LNCaP clone FGC (cell line): ENCODE results near the gene PES1.

Experiments
- DNase-seq: peaks from one replicate; pipeline ENCODE4 v3.0.0-alpha.2; 2011; ENCODE audit warnings: low read depth
- H3K4me3 ChIP-seq: 2 replicates; pipeline ENCODE4 v1.5.1; 2011; ENCODE audit warnings: mild to moderate bottlenecking, low read depth, low read length, control low read depth
- TF ChIP-seq, protein P1 (sequence below): IDR thresholded peaks from 2 replicates; pipeline ENCODE4 v1.5.1; 2012; ENCODE audit warnings: mild to moderate bottlenecking; ENCODE audit not compliant: control insufficient read depth, insufficient read depth; ENCODE audit errors: extremely low read depth

The PES1 gene

DNA sequence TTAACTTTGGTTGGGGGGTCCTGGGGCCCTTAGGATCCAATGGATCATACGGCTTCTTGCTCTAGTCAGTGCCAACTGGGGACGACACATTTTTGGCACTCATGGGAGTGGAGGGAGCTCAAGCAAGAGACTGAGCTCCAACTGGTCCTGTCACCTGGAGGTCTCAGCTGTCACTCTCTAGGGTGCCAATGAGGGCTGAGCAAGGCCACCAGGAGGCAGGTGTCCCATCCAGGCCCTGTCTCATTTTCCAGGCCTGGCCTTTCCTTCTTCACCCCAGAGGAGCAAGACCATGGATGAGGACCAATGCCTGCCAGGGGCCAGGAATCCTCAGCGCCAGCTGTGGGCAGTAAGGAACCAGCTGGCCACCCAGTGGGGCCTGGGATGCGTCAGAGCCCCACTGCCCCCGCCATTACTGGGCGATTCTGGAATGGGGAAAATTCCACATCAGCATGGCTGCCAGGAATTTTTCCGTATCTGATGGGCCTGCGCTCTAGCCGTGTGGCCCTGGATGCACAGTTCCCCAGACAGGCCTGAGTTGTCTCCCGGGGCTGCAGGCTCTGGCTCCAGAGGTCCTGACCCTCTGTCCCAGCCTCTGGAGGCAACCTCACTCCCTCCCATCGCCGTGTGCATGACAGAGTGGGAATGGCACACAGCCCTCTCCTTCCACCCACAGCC is 16.6 kb downstream of the PES1 start:
- no peak overlapping the region for H3K4me3 ChIP-seq
- DNase-seq = no peak
- TF ChIP-seq, protein P1, sequence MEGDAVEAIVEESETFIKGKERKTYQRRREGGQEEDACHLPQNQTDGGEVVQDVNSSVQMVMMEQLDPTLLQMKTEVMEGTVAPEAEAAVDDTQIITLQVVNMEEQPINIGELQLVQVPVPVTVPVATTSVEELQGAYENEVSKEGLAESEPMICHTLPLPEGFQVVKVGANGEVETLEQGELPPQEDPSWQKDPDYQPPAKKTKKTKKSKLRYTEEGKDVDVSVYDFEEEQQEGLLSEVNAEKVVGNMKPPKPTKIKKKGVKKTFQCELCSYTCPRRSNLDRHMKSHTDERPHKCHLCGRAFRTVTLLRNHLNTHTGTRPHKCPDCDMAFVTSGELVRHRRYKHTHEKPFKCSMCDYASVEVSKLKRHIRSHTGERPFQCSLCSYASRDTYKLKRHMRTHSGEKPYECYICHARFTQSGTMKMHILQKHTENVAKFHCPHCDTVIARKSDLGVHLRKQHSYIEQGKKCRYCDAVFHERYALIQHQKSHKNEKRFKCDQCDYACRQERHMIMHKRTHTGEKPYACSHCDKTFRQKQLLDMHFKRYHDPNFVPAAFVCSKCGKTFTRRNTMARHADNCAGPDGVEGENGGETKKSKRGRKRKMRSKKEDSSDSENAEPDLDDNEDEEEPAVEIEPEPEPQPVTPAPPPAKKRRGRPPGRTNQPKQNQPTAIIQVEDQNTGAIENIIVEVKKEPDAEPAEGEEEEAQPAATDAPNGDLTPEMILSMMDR = no peak

DNA sequence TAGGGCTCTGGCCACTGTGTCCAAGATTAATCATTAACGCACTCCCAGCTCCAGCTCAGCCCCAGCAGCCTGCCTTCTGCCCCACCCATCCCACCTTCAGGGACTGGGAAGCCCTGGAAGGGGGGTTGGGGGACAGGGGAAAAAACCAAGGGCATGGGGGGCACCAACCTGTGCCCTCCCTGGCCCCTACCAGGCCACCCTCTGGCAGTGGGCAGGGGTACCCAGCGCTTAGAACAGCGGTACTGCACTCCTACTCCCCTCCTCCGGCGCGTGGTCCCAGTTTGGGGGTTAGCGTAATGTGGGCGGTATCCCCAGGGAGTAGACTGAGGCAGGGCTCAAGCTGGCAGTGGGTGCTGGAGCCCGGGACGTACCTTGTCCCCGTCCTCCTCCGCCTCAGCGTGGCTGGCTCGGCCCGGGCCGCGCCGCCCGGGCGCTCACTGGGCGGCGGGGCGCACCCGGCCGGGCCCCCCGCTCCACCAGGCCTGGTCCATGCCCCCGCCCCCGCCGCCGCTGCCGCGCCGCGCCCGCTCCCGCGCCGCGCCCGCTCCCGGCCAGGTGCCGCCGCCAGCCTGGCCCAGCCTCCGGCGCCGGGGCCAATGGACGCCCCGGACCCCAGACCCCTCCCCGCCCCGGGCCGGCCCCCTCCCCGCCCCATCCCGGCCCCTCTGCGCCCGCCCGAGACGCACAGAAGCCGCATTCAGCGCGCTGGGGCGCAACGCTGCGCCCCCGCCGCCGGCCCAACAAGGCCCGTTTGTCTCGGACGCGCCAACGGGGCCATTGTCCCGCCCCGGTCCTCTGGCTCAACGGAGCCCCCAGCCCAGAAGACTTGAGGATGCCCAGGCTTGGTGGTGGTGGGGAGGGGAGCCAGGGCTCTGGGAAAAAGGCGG is 17.4 kb downstream of the PES1 start, which contains the start of gene GAL3ST1:
TSS of gene GAL3ST1 (minus strand) at position 571 of the 887 bp plus-strand sequence. CDS start 17,273 bp downstream, outside the sequence.
- no peak within 1 kb of the TSS for H3K4me3 ChIP-seq
- TF ChIP-seq, protein P1 = no peak
- DNase-seq = no peak

DNA sequence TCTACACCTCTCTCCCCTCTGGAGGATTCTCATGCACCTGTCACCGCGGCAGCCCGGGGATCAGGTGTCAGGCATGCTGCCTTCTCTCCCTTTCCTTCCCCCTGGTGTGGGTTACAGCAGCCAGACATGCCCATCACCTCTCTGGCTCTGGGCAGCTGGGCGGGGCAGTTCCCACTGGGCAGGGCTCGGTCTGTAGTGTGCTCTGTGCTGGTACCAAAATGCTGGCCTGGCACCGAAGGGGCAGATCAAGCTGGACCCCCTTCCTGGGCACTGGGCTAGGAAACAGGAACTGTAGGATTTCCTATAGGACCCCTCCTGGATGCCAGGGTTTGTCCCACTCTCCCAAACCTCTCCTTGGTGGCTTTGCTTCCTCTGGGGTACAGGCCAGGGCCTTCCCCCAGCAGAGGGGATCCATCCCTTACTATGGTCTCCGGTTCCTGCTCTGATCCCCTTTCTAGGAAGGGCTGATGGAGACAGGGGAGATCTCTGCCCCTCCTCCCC is 18.1 kb downstream of the PES1 start:
- TF ChIP-seq, protein P1 = no peak
- DNase-seq = no peak
- no peak overlapping the region for H3K4me3 ChIP-seq

DNA sequence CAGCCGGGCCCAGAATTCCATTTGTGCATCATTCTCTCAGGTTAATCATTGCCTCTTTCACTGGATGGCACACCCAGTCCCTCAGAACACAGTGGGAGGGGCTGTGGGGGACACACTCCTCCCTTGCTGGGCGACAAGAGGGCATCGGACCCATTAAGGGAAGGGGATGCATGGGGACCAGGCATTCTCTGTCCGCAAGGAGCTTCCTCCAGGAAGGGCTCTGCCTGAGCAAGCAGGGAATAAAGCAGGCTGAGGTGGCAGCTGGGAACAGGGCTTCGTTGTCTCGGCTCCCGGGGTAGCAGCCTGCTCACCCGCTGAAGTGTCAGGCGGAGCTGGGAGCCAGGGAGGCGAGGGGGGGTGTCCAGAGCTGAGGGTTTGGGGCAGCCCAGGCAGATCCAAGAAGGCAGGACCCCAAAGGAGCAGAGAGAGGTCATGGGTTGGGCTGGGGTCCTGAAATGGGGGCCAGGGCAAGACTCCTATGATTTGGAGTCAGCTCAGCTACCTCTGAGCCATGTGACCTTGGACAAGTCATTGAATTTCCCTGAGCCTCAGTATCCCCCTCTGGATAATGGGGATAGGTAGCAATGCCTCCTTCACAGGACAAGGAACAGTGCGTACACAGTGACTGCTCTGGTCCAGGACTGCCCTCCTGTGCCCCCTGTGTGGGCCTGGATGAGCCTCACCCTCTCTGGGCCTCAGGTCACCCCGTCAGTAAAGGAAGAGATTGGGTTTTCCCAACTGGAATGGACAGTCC is 18.7 kb downstream of the PES1 start:
- no peak for DNase-seq
- TF ChIP-seq, protein P1 = no peak
- H3K4me3 ChIP-seq = no peak overlapping the region

DNA sequence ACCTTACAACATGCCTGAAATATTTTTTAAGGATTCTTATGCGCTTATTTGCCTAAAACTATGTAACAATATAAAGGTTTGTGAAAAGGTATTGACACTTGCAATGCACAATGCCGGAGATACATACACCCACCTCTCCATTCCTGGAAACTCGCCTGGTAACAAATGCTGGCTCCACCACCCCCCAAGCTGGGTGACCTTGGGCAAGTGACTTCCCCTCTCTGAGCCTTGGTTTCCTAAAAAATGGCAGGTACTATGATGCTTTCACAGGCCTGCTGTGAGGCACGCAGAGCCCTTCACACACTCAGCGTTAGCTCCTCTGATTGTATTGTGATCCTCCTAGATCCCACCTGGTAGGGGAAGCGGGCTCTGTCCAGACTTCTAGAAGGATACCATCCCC is 19.5 kb downstream of the PES1 start:
- H3K4me3 ChIP-seq = no peak overlapping the region
- TF ChIP-seq, protein P1 = no peak
- no peak for DNase-seq

DNA sequence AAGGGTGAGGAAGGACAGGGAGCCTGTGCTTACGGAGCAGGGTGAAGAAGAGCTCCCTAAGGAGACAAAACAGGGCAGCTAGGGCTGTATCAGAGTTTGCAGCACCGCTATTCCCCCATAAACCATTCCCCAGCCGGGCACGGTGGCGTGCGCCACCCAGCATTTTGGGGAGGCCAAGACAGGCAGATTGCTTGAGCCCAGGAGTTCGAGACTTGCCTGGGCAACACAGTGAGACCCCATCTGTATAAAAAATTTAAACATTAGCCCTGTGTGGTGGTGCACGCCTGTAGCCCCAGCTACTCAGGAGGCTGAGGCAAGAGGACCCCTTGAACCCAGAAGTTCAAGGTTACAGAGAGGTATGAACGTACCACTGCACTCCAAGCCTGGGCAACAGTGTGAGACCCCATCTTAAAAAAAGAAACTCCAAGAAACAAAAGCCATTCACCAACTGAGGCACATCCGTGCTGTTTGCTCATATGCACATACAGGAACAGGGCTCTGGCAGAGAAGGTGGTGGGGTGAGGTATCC is 22.0 kb downstream of the PES1 start:
- no peak overlapping the region for H3K4me3 ChIP-seq
- DNase-seq = no peak
- TF ChIP-seq, protein P1 = no peak
